ENCODE results near the gene ABAT. TPM values are rescaled to one million over a fixed set of nuclear protein-coding genes. Genes with fewer than 3 reads are reported as not detected.

ABAT gene
- total and polyA plus RNA-seq, 4 experiments from 2014 or later, result 2.8 to 10.8 (median 6.5) TPM

DNA sequence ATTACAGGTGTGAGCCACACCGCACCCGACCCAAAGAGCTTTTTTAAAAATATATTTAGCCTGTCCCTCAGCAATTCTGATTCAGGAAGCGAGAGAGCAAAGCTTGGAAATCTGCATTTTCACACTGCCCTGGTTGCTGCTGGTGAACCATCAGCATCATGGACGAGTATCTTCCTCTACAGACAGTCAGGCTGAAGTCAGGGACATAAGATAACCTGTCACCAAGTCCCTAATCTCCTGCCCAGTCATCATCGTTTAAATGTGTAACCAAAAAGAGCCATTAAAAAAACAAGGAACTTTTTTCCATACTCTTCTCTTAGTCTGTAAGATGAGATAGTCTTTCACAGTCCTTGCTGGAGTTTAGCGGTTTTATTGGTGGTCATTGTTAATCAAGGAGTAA lies 129.9 kb downstream of the ABAT start:
- intact Hi-C loops (cut with micrococcal nuclease), result no loop called here
- CTCF ChIA-PET (ENCODE audit: partially characterized antibody), result no interaction called here
- H3K9me3 ChIP-seq (ENCODE audit: control insufficient read depth in 1 of 2, low read length in 2 of 2), result no peaks in the 10 kb centered on the region
- H3K36me3 ChIP-seq (ENCODE audit: insufficient read depth, low read length), result peaks cover 54% of the 10 kb centered on the region
- no peak overlapping the region for H3K4me3 ChIP-seq (ENCODE audit: low read length in 2 of 2)
- Mint-ChIP-seq H3K27me3 (no peaks in the 10 kb centered on the region), H3K36me3 (peaks cover 41 to 65% of the 10 kb centered on the region in 2 donors), H3K27ac (peak overlapping the region in 1 of 7 donors; percentile 60), H3K4me3 (no peak overlapping the region), H3K9me3 (no peaks in the 10 kb centered on the region), H3K4me1 (peaks cover 4 to 15% (median 11%) of the 10 kb centered on the region in 4 donors)
- no peak overlapping the region for H3K27ac ChIP-seq (ENCODE audit: low read depth, low read length)
- H3K27me3 ChIP-seq (ENCODE audit: insufficient read depth, low read length), result no peaks in the 10 kb centered on the region
- H3K4me1 ChIP-seq (ENCODE audit: insufficient read depth, low read length), result peaks cover 10% of the 10 kb centered on the region
- POLR2A ChIA-PET (ENCODE audit: partially characterized antibody), result no interaction called here
- DNase-seq, result no peak

GRCh38 chr16:8806272-8806983 lies 132.0 kb downstream of the ABAT start:
- Mint-ChIP-seq H3K9me3 (no peaks in the 10 kb centered on the region), H3K4me1 (peaks cover 2 to 13% (median 8%) of the 10 kb centered on the region in 4 donors), H3K36me3 (peaks cover 47 to 75% of the 10 kb centered on the region in 2 donors), H3K4me3 (no peak overlapping the region), H3K27me3 (no peaks in the 10 kb centered on the region), H3K27ac (peak overlapping the region in 1 of 7 donors; percentile 47)
- Histone ChIP-seq H3K27ac (ENCODE audit: low read depth, low read length) (no peak overlapping the region), H3K4me3 (ENCODE audit: low read length in 2 of 2) (no peak overlapping the region), H3K9me3 (ENCODE audit: control insufficient read depth in 1 of 2, low read length in 2 of 2) (no peaks in the 10 kb centered on the region), H3K27me3 (ENCODE audit: insufficient read depth, low read length) (no peaks in the 10 kb centered on the region), H3K36me3 (ENCODE audit: insufficient read depth, low read length) (peaks cover 72% of the 10 kb centered on the region), H3K4me1 (ENCODE audit: insufficient read depth, low read length) (no peaks in the 10 kb centered on the region)
- DNase-seq, result no peak
- POLR2A ChIA-PET (ENCODE audit: partially characterized antibody), result interaction anchor here (1.3 kb wide), 1 partner anchor 9 kb away, joined by 3 read pairs; the partner anchor contains the start of genes PMM2 and TMEM186
- intact Hi-C loops (cut with micrococcal nuclease), result no loop called here
- CTCF ChIA-PET (ENCODE audit: partially characterized antibody), result interaction anchor here (1.7 kb wide), 1 partner anchor 74 kb away, joined by 7 read pairs; no protein-coding TSS in a partner anchor

DNA sequence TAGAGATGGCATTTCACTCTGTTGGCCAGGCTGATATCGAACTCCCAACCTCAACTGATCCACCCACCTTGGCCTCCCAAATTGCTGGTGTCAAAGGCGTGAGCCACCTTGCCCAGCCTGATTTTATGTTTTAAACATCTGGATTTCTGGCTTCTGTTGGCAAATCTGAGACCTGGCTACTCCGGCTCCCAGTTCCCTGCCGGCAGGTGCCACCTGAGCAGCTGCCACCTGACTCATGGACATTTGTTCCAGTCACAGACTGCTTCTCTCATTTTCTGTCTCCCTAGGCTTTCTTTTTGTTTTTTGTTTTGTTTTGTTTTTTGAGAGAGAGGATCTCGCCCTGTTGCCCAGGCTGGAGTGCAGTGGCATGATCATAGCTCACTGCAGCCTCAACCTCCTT lies 132.8 kb downstream of the ABAT start:
- Histone ChIP-seq H3K36me3 (ENCODE audit: insufficient read depth, low read length) (peaks cover 75% of the 10 kb centered on the region), H3K9me3 (ENCODE audit: control insufficient read depth in 1 of 2, low read length in 2 of 2) (no peaks in the 10 kb centered on the region), H3K27me3 (ENCODE audit: insufficient read depth, low read length) (no peaks in the 10 kb centered on the region), H3K4me3 (ENCODE audit: low read length in 2 of 2) (no peak overlapping the region), H3K27ac (ENCODE audit: low read depth, low read length) (no peak overlapping the region), H3K4me1 (ENCODE audit: insufficient read depth, low read length) (no peaks in the 10 kb centered on the region)
- H3K27me3 Mint-ChIP-seq, result no peaks in the 10 kb centered on the region
- H3K36me3 Mint-ChIP-seq, result peaks cover 45 to 76% of the 10 kb centered on the region in 2 donors
- intact Hi-C loops (cut with micrococcal nuclease), result no loop called here
- H3K27ac Mint-ChIP-seq, result peak overlapping the region in 1 of 7 donors; percentile 68
- H3K4me1 Mint-ChIP-seq, result peaks cover 2 to 9% (median 8%) of the 10 kb centered on the region in 4 donors
- no peak overlapping the region for H3K4me3 Mint-ChIP-seq
- DNase-seq, result no peak
- H3K9me3 Mint-ChIP-seq, result no peaks in the 10 kb centered on the region
- POLR2A ChIA-PET (ENCODE audit: partially characterized antibody), result interaction anchor here (1.3 kb wide), 1 partner anchor 10 kb away, joined by 3 read pairs; the partner anchor contains the start of genes PMM2 and TMEM186
- CTCF ChIA-PET (ENCODE audit: partially characterized antibody), result no interaction called here

GRCh38 chr16:8808009-8808408 lies 133.6 kb downstream of the ABAT start:
- no peaks in the 10 kb centered on the region for H3K9me3 Mint-ChIP-seq
- peaks cover 47 to 77% of the 10 kb centered on the region in 2 donors for H3K36me3 Mint-ChIP-seq
- Histone ChIP-seq H3K27me3 (ENCODE audit: insufficient read depth, low read length) (no peaks in the 10 kb centered on the region), H3K9me3 (ENCODE audit: control insufficient read depth in 1 of 2, low read length in 2 of 2) (no peaks in the 10 kb centered on the region), H3K27ac (ENCODE audit: low read depth, low read length) (no peak overlapping the region), H3K36me3 (ENCODE audit: insufficient read depth, low read length) (peaks cover 76% of the 10 kb centered on the region), H3K4me1 (ENCODE audit: insufficient read depth, low read length) (no peaks in the 10 kb centered on the region), H3K4me3 (ENCODE audit: low read length in 2 of 2) (no peak overlapping the region)
- no peak for DNase-seq
- no peaks in the 10 kb centered on the region for H3K27me3 Mint-ChIP-seq
- intact Hi-C loops (cut with micrococcal nuclease), result no loop called here
- H3K27ac Mint-ChIP-seq, result peak overlapping the region in 1 of 7 donors; percentile 65
- H3K4me1 Mint-ChIP-seq, result peaks cover 2 to 9% (median 7%) of the 10 kb centered on the region in 4 donors
- no peak overlapping the region for H3K4me3 Mint-ChIP-seq
- POLR2A ChIA-PET (ENCODE audit: partially characterized antibody), result no interaction called here
- CTCF ChIA-PET (ENCODE audit: partially characterized antibody), result no interaction called here

DNA sequence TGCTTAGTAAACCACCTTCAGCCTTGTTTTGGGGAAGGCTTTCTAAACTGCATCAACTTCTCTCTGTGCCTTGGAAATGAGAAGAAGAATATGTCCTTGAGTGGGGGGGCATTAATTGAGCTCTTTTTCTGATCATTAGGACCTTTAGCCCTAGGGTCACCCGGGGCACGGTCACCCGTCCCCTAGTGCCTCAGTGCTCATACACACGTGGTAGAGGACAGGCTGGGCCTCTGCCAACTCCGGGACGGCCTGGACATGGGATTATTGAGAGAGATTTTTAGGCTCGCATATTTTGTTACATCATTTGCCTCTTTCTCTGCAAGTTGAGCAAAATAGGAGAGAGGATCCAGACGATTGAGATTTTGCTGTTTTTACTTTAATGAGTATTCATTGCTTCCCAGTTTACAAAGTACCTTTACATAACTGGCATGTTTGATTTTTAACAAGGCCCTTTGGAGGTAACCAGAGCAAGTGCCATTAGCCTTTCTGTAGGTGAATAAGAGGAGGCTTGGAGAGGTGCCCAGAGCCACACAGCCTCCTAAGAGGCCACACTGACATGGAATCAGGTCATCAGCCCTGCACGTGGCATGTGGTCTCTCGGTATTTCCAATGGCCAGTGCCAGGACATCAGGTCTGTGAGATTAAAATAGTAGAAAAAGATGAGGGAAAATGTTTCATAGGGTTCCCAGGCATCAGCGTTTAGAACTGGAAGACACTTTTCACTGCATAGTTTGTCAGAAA lies 134.4 kb downstream of the ABAT start:
- Histone ChIP-seq H3K4me3 (ENCODE audit: low read length in 2 of 2) (no peak overlapping the region), H3K27me3 (ENCODE audit: insufficient read depth, low read length) (no peaks in the 10 kb centered on the region), H3K27ac (ENCODE audit: low read depth, low read length) (no peak overlapping the region), H3K36me3 (ENCODE audit: insufficient read depth, low read length) (peaks cover 79% of the 10 kb centered on the region), H3K4me1 (ENCODE audit: insufficient read depth, low read length) (no peaks in the 10 kb centered on the region), H3K9me3 (ENCODE audit: control insufficient read depth in 1 of 2, low read length in 2 of 2) (no peaks in the 10 kb centered on the region)
- no peak overlapping the region for H3K4me3 Mint-ChIP-seq
- H3K27me3 Mint-ChIP-seq, result no peaks in the 10 kb centered on the region
- POLR2A ChIA-PET (ENCODE audit: partially characterized antibody), result no interaction called here
- no peaks in the 10 kb centered on the region for H3K9me3 Mint-ChIP-seq
- no peak for DNase-seq
- peaks cover 48 to 78% of the 10 kb centered on the region in 2 donors for H3K36me3 Mint-ChIP-seq
- intact Hi-C loops (cut with micrococcal nuclease), result no loop called here
- peak overlapping the region in 1 of 7 donors; percentile 12 for H3K27ac Mint-ChIP-seq
- CTCF ChIA-PET (ENCODE audit: partially characterized antibody), result no interaction called here
- H3K4me1 Mint-ChIP-seq, result peaks cover 0 to 6% (median 3%) of the 10 kb centered on the region in 4 donors

- H3K36me3 ChIP-seq (ENCODE audit: insufficient read depth, low read length), result peaks cover 79% of the 10 kb centered on the region
- no peak overlapping the region for H3K27ac Mint-ChIP-seq
- H3K4me3 ChIP-seq (ENCODE audit: low read length in 2 of 2), result no peak overlapping the region
- H3K9me3 Mint-ChIP-seq, result no peaks in the 10 kb centered on the region
- no peaks in the 10 kb centered on the region for H3K27me3 ChIP-seq (ENCODE audit: insufficient read depth, low read length)
- CTCF ChIA-PET (ENCODE audit: partially characterized antibody), result no interaction called here
- no peaks in the 10 kb centered on the region for H3K9me3 ChIP-seq (ENCODE audit: control insufficient read depth in 1 of 2, low read length in 2 of 2)
- POLR2A ChIA-PET (ENCODE audit: partially characterized antibody), result no interaction called here
- no peak overlapping the region for H3K4me3 Mint-ChIP-seq
- peaks cover 9 to 25% (median 19%) of the 10 kb centered on the region in 4 donors for H3K4me1 Mint-ChIP-seq
- DNase-seq, result no peak
- no peak overlapping the region for H3K27ac ChIP-seq (ENCODE audit: low read depth, low read length)
- no peaks in the 10 kb centered on the region for H3K27me3 Mint-ChIP-seq
- intact Hi-C loops (cut with micrococcal nuclease), result no loop called here
- peaks cover 56 to 78% of the 10 kb centered on the region in 2 donors for H3K36me3 Mint-ChIP-seq
- peaks cover 10% of the 10 kb centered on the region for H3K4me1 ChIP-seq (ENCODE audit: insufficient read depth, low read length)
These were observed 137.9 kb downstream of the ABAT start for GRCh38 chr16:8812162-8812843.
